B cell (primary cell): ENCODE data around the gene RABGAP1L. TPM values are rescaled to one million over a fixed set of nuclear protein-coding genes. Genes with fewer than 3 reads are reported as not detected.

Source experiments
- ATAC-seq: fragments of 200-7000 bp; cut with Tn5 transposase; one replicate; pipeline ENCODE4 v1.10.0; 2021; ENCODE audit warnings: low read depth, mild to moderate bottlenecking, moderate number of reproducible peaks, moderate library complexity
- CTCF ChIA-PET: fragments of 350-600 bp; sonication (Branson Sonifier 250); formaldehyde crosslinking; loops from one replicate; lab custom pipeline; 2021; ENCODE audit warnings: antibody characterized with exemption, inconsistent platforms; lab: Charles Lee
- POLR2A ChIA-PET: fragments of 350-600 bp; sonication (Branson Sonifier 250); formaldehyde crosslinking; loops from one replicate; lab custom pipeline; 2021; ENCODE audit warnings: antibody characterized with exemption; lab: Charles Lee
- DNase-seq: peaks from one replicate; pipeline ENCODE4 v3.0.0; 2013
- H2AFZ ChIP-seq: 2 replicates; pipeline ENCODE4 v1.6.1; 2012; ENCODE audit warnings: mild to moderate bottlenecking, low read depth, low read length; ENCODE audit not compliant: insufficient read depth, poor library complexity, severe bottlenecking
- H3K27ac ChIP-seq, 2 donors: 1 replicate in 1 of 2; 2 replicates in 1 of 2; pipeline ENCODE4 v1.5.1; 2012 to 2013; ENCODE audit warnings: low read length in 2 of 2, mild to moderate bottlenecking in 2 of 2, moderate library complexity in 1 of 2
- H3K27me3 ChIP-seq, 4 experiments: fragments of 200-600 bp in 1 of 4; sonication (generic) in 1 of 4; replicated peaks in 1 of 4; 1 replicate in 2 of 4; 2 replicates in 2 of 4; pipeline versions ENCODE4 v1.6.1 to v1.7.0; 2013 to 2016; ENCODE audit warnings: low read length in 3 of 4, mild to moderate bottlenecking in 2 of 4, mixed read lengths in 1 of 4, moderate library complexity in 1 of 4; ENCODE audit not compliant: insufficient read depth in 4 of 4, control insufficient read depth in 3 of 4; ENCODE audit errors: control extremely low read depth in 1 of 4
- H3K36me3 ChIP-seq, 2 experiments: replicated peaks in 1 of 2; 1 replicate in 1 of 2; 2 replicates in 1 of 2; pipeline versions ENCODE4 v1.6.1 to v1.7.1; 2013; ENCODE audit warnings: low read length in 1 of 2; ENCODE audit not compliant: insufficient read depth in 2 of 2, control insufficient read depth in 1 of 2; ENCODE audit errors: control extremely low read depth in 1 of 2, extremely low read depth in 1 of 2
- H3K4me1 ChIP-seq, 2 donors: fragments of 200-600 bp in 1 of 2; sonication (generic) in 1 of 2; 1 replicate in 1 of 2; 2 replicates in 1 of 2; pipeline versions ENCODE4 v1.5.1 to v1.6.1; 2013 to 2017; ENCODE audit warnings: low read length in 2 of 2; ENCODE audit not compliant: control insufficient read depth in 2 of 2, insufficient read depth in 2 of 2
- H3K4me2 ChIP-seq: replicated peaks from 2 replicates; pipeline ENCODE3; 2012; ENCODE audit warnings: mild to moderate bottlenecking, low read depth, low read length; ENCODE audit not compliant: poor library complexity, severe bottlenecking
- H3K4me3 ChIP-seq, 5 experiments: fragments of 200-600 bp in 1 of 5; sonication (generic) in 1 of 5; 1 replicate in 3 of 5; 2 replicates in 2 of 5; pipeline versions ENCODE4 v1.5.1 to v1.7.0; 2011 to 2016; ENCODE audit warnings: low read length in 4 of 5, mild to moderate bottlenecking in 4 of 5, low read depth in 2 of 5, control low read depth in 1 of 5, moderate library complexity in 1 of 5; ENCODE audit not compliant: insufficient read depth in 1 of 5; ENCODE audit errors: control extremely low read depth in 1 of 5, extremely low read depth in 1 of 5
- H3K79me2 ChIP-seq: fragments of 200-600 bp; sonication (generic); one replicate; pipeline ENCODE4 v1.6.0; 2016; ENCODE audit warnings: low read length; ENCODE audit not compliant: control insufficient read depth, insufficient read depth
- H3K9ac ChIP-seq: fragments of 200-600 bp; sonication (generic); 2 replicates; pipeline ENCODE4 v1.6.1; 2017; ENCODE audit warnings: mild to moderate bottlenecking, low read length, moderate library complexity
- H3K9me3 ChIP-seq, 3 donors: one replicate each; pipeline versions ENCODE4 v1.6.1 to v1.7.1; 2013; ENCODE audit warnings: low read length in 2 of 3; ENCODE audit not compliant: control insufficient read depth in 2 of 3, insufficient read depth in 1 of 3; ENCODE audit errors: control extremely low read depth in 1 of 3
- H4K20me1 ChIP-seq: 2 replicates; pipeline ENCODE4 v1.6.0; 2012; ENCODE audit warnings: mild to moderate bottlenecking, low read length; ENCODE audit not compliant: insufficient read depth, control insufficient read depth, poor library complexity, severe bottlenecking
- H3K27ac Mint-ChIP-seq: one replicate; pipeline ENCODE4 v1.8.0; 2021; ENCODE audit warnings: mixed read lengths
- H3K27me3 Mint-ChIP-seq: one replicate; pipeline ENCODE4 v1.8.0; 2021; ENCODE audit warnings: mixed read lengths
- H3K4me1 Mint-ChIP-seq: one replicate; pipeline ENCODE4 v1.8.0; 2021; ENCODE audit warnings: mixed read lengths
- H3K4me3 Mint-ChIP-seq: one replicate; pipeline ENCODE4 v1.8.0; 2021; ENCODE audit warnings: mixed read lengths
- H3K9me3 Mint-ChIP-seq: one replicate; pipeline ENCODE4 v1.8.0; 2022; ENCODE audit warnings: mixed read lengths; ENCODE audit not compliant: insufficient read depth
- EZH2 ChIP-seq: IDR thresholded peaks from 2 replicates; pipeline ENCODE4 v1.6.1; 2012; ENCODE audit warnings: borderline replicate concordance, low read depth, mild to moderate bottlenecking, moderate library complexity, low read length; ENCODE audit not compliant: insufficient read depth, poor library complexity, severe bottlenecking
- WGBS: methylation state at CpG from one replicate; pipeline ENCODE4 v1.1.5; 2013; ENCODE audit warnings: missing lambda C conversion rate; ENCODE audit not compliant: insufficient coverage; 5-methylcytosine and 5-hydroxymethylcytosine counted together
- intact Hi-C: fragments of 100-400 bp; cut with micrococcal nuclease; formaldehyde crosslinking; loops from one replicate; pipeline ENCODE4 v1.10.0; 2022
- polyA plus RNA-seq: library from polyadenylated mRNA; depleted of rRNA; stranded (reverse); fragments of >200 nt; gene quantifications from 2 replicates; pipeline ENCODE4 v1.2.3, GENCODE V29; 2012
- total RNA-seq, 2 donors: library from RNA; stranded (reverse); fragments of 120-200 nt in 1 of 2; gene quantifications; 1 replicate in 1 of 2; 2 replicates in 1 of 2; pipeline versions ENCODE4 v1.2.3 to v1.2.4, GENCODE V29; 2013 to 2022
- TF ChIP-seq, protein P1 (sequence below): fragments of 200-600 bp; IDR thresholded peaks from one replicate; pipeline ENCODE4 v1.8.0; 2022; ENCODE audit warnings: antibody characterized with exemption, mild to moderate bottlenecking

RABGAP1L gene
- total and polyA plus RNA-seq, 2 donors (not counting 1 experiment from before 2014, with no cell fraction given), result 34.9 to 159 TPM

DNA sequence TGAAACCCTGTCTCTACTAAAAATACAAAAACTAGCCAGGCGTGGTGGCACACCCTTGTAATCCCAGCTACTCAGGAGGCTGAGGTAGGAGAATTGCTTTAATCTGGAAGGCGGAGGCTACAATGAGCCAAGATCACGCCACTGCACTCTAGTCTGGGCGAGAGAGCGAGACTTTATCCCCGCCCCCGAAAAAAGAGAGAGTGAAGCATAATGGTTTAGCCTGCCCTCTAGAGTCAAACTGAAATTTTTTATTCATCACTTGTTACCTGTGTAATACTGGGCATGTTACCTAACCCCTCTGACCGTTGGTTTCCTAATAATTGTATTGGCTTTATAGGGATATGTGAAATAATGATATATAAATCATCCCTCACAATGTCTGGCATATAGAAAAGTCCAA lies 307.3 kb downstream of the RABGAP1L start:
- no peaks in the 10 kb centered on the region for H3K27me3 Mint-ChIP-seq
- no peak for DNase-seq
- H3K9me3 Mint-ChIP-seq, result no peaks in the 10 kb centered on the region
- Histone ChIP-seq H3K4me3 (no peak overlapping the region), H3K9me3 (no peaks in the 10 kb centered on the region), H3K36me3 (no peaks in the 10 kb centered on the region), H4K20me1 (no peaks in the 10 kb centered on the region), H3K9ac (no peak overlapping the region), H3K4me1 (no peaks in the 10 kb centered on the region), H3K79me2 (no peaks in the 10 kb centered on the region), H3K4me2 (no peak overlapping the region), H3K27me3 (no peaks in the 10 kb centered on the region), H2AFZ (no peak overlapping the region), H3K27ac (no peak overlapping the region)
- no peak overlapping the region for H3K27ac Mint-ChIP-seq
- no peak for TF ChIP-seq EZH2
- TF ChIP-seq, protein P1, sequence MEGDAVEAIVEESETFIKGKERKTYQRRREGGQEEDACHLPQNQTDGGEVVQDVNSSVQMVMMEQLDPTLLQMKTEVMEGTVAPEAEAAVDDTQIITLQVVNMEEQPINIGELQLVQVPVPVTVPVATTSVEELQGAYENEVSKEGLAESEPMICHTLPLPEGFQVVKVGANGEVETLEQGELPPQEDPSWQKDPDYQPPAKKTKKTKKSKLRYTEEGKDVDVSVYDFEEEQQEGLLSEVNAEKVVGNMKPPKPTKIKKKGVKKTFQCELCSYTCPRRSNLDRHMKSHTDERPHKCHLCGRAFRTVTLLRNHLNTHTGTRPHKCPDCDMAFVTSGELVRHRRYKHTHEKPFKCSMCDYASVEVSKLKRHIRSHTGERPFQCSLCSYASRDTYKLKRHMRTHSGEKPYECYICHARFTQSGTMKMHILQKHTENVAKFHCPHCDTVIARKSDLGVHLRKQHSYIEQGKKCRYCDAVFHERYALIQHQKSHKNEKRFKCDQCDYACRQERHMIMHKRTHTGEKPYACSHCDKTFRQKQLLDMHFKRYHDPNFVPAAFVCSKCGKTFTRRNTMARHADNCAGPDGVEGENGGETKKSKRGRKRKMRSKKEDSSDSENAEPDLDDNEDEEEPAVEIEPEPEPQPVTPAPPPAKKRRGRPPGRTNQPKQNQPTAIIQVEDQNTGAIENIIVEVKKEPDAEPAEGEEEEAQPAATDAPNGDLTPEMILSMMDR, result no peak
- H3K4me1 Mint-ChIP-seq, result no peaks in the 10 kb centered on the region
- intact Hi-C loops, result no loop called here
- POLR2A ChIA-PET, result no interaction called here
- no peak for ATAC-seq
- H3K4me3 Mint-ChIP-seq, result no peak overlapping the region
- WGBS, result 98% methylated on average over 6 of the region's 8 CpGs
- CTCF ChIA-PET, result no interaction called here

DNA sequence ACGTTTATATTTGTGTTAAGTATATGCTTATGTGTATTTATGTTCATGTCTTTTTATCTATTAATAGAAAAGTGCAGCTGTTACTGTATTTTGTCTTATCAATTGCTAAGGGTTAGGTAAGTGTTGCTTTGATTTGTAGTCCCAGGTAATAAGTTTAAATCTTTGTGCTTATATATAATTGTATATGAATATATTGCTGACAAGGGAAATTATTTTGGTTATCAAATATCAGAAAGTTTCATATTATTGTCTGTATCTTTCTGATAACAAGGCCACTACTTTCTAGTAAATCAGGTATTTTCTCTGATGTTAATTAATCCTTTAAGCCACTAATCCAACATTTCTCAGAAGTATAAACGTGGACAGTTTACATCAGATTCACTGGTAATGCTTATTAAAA lies 309.7 kb downstream of the RABGAP1L start:
- TF ChIP-seq, protein P1, result no peak
- TF ChIP-seq EZH2, result no peak
- H3K27ac ChIP-seq, result no peak overlapping the region
- H3K36me3 ChIP-seq, result no peaks in the 10 kb centered on the region
- Mint-ChIP-seq H3K4me1 (no peaks in the 10 kb centered on the region), H3K27me3 (no peaks in the 10 kb centered on the region), H3K27ac (no peak overlapping the region), H3K4me3 (no peak overlapping the region), H3K9me3 (no peaks in the 10 kb centered on the region)
- no CpG with 5 or more reads among the region's 2 CpGs for WGBS
- no peaks in the 10 kb centered on the region for H3K9me3 ChIP-seq
- ATAC-seq (no peak), DNase-seq (no peak)
- no peak overlapping the region for H3K4me2 ChIP-seq
- ChIA-PET POLR2A (no interaction called here), CTCF (no interaction called here)
- no peaks in the 10 kb centered on the region for H3K79me2 ChIP-seq
- no peak overlapping the region for H3K9ac ChIP-seq
- no peaks in the 10 kb centered on the region for H4K20me1 ChIP-seq
- intact Hi-C loops, result no loop called here
- no peaks in the 10 kb centered on the region for H3K27me3 ChIP-seq
- no peak overlapping the region for H3K4me3 ChIP-seq
- H3K4me1 ChIP-seq, result no peaks in the 10 kb centered on the region
- H2AFZ ChIP-seq, result no peak overlapping the region
